ENCODE data around the gene DEFB132. TPM values are rescaled to one million over a fixed set of nuclear protein-coding genes. Genes with fewer than 3 reads are reported as not detected.

Gene DEFB132
- total and polyA plus RNA-seq, 9 of the 15 experiments (the other 6 are each of a cell fraction or from before 2014, with no cell fraction given) = not detected

GRCh38 chr20:266596-267562 is 9.4 kb downstream of the DEFB132 start (continued):
- TF ChIP-seq ARID4B (CRISPR knock-in tag; IDR thresholded peaks at IDR 0.05) = peak; percentile 87
- TF ChIP-seq XRCC3 (IDR thresholded peaks at IDR 0.05) = no peak
- TF ChIP-seq SP1 (CRISPR knock-in tag; IDR thresholded peaks at IDR 0.05) = peak; percentile 90
- TF ChIP-seq ZFP1 (CRISPR knock-in tag; IDR thresholded peaks at IDR 0.05) = no peak
- TF ChIP-seq CEBPG (CRISPR knock-in tag; IDR thresholded peaks at IDR 0.05) = peak; percentile 68; the same call in 1 of the 2 replicates
- TF ChIP-seq CEBPG (tag; conservative IDR thresholded peaks at IDR 0.05 in 1 of 2, IDR thresholded peaks at IDR 0.05 in 1 of 2) = no peak
- TF ChIP-seq CHCHD3 (CRISPR knock-in tag; IDR thresholded peaks at IDR 0.05) = no peak
- peak; percentile 68; the same call in 1 of the 2 replicates for TF ChIP-seq BHLHE40 (IDR thresholded peaks at IDR 0.05; ENCODE audit: low read length)
- 0 out of 4 replicates have a peak, but pooled peaks of 1 of the 2 experiments have one; percentile 84 for TF ChIP-seq FOXA3 (CRISPR knock-in tag; conservative IDR thresholded peaks at IDR 0.05 in 1 of 2, IDR thresholded peaks at IDR 0.05 in 1 of 2)
- TF ChIP-seq TAL1 (IDR thresholded peaks at IDR 0.05) = peak; percentile 69
- peak; percentile 93 for TF ChIP-seq TFAP4 (CRISPR knock-in tag; IDR thresholded peaks at IDR 0.05; ENCODE audit: borderline replicate concordance)
- no peak for TF ChIP-seq PREB (CRISPR knock-in tag; IDR thresholded peaks at IDR 0.05)
- TF ChIP-seq ZNF830 (CRISPR knock-in tag; IDR thresholded peaks at IDR 0.05) = no peak
- peak; percentile 38 for TF ChIP-seq TAF1 (IDR thresholded peaks at IDR 0.05; ENCODE audit: control insufficient read depth, extremely low read depth, insufficient read depth, low read length, severe bottlenecking)
- peak; percentile 59 for TF ChIP-seq NUFIP1 (IDR thresholded peaks at IDR 0.05; ENCODE audit: partially characterized antibody)
- TF ChIP-seq TEAD2 (tag; IDR thresholded peaks at IDR 0.05) = peak; percentile 65; the same call in 1 of the 2 replicates
- TF ChIP-seq GMEB1 (CRISPR knock-in tag; IDR thresholded peaks at IDR 0.05) = no peak
- no peak for TF ChIP-seq ZNF23 (CRISPR knock-in tag; IDR thresholded peaks at IDR 0.05)
- peak; percentile 86 for TF ChIP-seq GABPB1 (CRISPR knock-in tag; IDR thresholded peaks at IDR 0.05)
